Measurements from ENCODE around the gene MAPK1.

DNA sequence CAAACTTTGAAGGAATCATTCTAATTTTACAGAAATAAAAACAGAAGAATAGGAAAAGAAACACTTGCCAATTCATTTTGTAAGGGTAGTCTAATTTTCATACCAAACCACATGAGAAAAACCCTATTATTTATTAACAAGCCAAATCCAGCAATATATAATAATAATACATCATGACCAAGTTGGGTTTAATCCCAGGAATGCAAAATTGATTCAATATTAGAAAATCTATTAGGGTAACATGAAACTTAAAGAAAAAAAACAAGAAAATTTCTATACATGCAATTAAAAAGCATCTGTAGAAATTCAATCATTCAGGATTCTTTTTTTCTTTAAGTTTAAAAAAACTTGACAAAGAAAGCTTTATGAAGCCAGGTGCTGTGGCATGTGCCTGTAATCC lies 16.8 kb downstream of the MAPK1 start:
- TF ChIP-seq, protein P1, sequence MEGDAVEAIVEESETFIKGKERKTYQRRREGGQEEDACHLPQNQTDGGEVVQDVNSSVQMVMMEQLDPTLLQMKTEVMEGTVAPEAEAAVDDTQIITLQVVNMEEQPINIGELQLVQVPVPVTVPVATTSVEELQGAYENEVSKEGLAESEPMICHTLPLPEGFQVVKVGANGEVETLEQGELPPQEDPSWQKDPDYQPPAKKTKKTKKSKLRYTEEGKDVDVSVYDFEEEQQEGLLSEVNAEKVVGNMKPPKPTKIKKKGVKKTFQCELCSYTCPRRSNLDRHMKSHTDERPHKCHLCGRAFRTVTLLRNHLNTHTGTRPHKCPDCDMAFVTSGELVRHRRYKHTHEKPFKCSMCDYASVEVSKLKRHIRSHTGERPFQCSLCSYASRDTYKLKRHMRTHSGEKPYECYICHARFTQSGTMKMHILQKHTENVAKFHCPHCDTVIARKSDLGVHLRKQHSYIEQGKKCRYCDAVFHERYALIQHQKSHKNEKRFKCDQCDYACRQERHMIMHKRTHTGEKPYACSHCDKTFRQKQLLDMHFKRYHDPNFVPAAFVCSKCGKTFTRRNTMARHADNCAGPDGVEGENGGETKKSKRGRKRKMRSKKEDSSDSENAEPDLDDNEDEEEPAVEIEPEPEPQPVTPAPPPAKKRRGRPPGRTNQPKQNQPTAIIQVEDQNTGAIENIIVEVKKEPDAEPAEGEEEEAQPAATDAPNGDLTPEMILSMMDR (IDR thresholded peaks at IDR 0.05) = no peak
- no peak for TF ChIP-seq POLR2A (IDR thresholded peaks at IDR 0.05; ENCODE audit: low read depth)
- TF ChIP-seq EP300 (IDR thresholded peaks at IDR 0.05) = no peak

Measured in esophagus muscularis mucosa (tissue), 4 donors.